DND-41 (cell line): ENCODE results near the gene WDFY4.

Experiments
- ATAC-seq: fragments of 200-7000 bp; cut with Tn5 transposase; 3 replicates; pipeline ENCODE4 v1.9.1; 2021; ENCODE audit warnings: low read depth; ENCODE audit not compliant: insufficient read depth
- DNase-seq: peaks from one replicate; pipeline ENCODE4 v3.0.0-alpha.2; 2020
- H2AFZ ChIP-seq: 2 replicates; pipeline ENCODE4 v1.6.0; 2012; ENCODE audit warnings: low read depth, low read length
- H3K27ac ChIP-seq: 2 replicates; pipeline ENCODE4 v1.5.1; 2012; ENCODE audit warnings: low read length, inconsistent platforms
- H3K27me3 ChIP-seq: fragments of 200-600 bp; sonication (generic); 2 replicates; pipeline ENCODE4 v1.6.0; 2012; ENCODE audit warnings: low read length, mild to moderate bottlenecking, inconsistent platforms; ENCODE audit not compliant: insufficient read depth, poor library complexity
- H3K36me3 ChIP-seq: 2 replicates; pipeline ENCODE4 v1.5.1; 2012; ENCODE audit warnings: low read length, inconsistent platforms; ENCODE audit not compliant: insufficient read depth
- H3K4me1 ChIP-seq: 2 replicates; pipeline ENCODE4 v1.5.1; 2012; ENCODE audit warnings: mild to moderate bottlenecking, low read length; ENCODE audit not compliant: insufficient read depth
- H3K4me2 ChIP-seq: 2 replicates; pipeline ENCODE4 v1.6.0; 2012; ENCODE audit warnings: mild to moderate bottlenecking, moderate library complexity, low read length, inconsistent platforms; ENCODE audit not compliant: insufficient read depth
- H3K4me3 ChIP-seq, 2 experiments: fragments of 200-600 bp in 1 of 2; shearing (Covaris generic) in 1 of 2; 2 replicates each; pipeline ENCODE4 v1.5.1; 2012 to 2016; ENCODE audit warnings: inconsistent platforms in 2 of 2, low read length in 2 of 2, mild to moderate bottlenecking in 2 of 2, low read depth in 1 of 2, moderate library complexity in 1 of 2
- H3K79me2 ChIP-seq: 2 replicates; pipeline ENCODE4 v1.6.0; 2012; ENCODE audit warnings: low read length, inconsistent platforms; ENCODE audit not compliant: insufficient read depth
- H3K9ac ChIP-seq: 2 replicates; pipeline ENCODE4 v1.6.0; 2012; ENCODE audit warnings: low read depth, mild to moderate bottlenecking, inconsistent platforms, low read length, moderate library complexity
- H3K9me3 ChIP-seq: 2 replicates; pipeline ENCODE4 v1.5.1; 2012; ENCODE audit warnings: low read length, moderate library complexity, mild to moderate bottlenecking, inconsistent platforms; ENCODE audit not compliant: insufficient read depth, severe bottlenecking
- H4K20me1 ChIP-seq: 2 replicates; pipeline ENCODE4 v1.6.0; 2012; ENCODE audit warnings: low read length; ENCODE audit not compliant: insufficient read depth
- CTCF ChIP-seq: IDR thresholded peaks from 2 replicates; pipeline ENCODE4 v1.5.1; 2012; ENCODE audit warnings: borderline replicate concordance, low read length, moderate library complexity, mild to moderate bottlenecking; ENCODE audit not compliant: poor library complexity, severe bottlenecking; ENCODE audit errors: extremely low read depth
- EZH2 ChIP-seq: IDR thresholded peaks from 3 replicates; pipeline ENCODE4 v1.6.1; 2012; ENCODE audit warnings: borderline replicate concordance, low read depth, mild to moderate bottlenecking, moderate library complexity, low read length, inconsistent platforms; ENCODE audit not compliant: severe bottlenecking

Gene WDFY4

GRCh38 chr10:48677625-48678024, 7.0 kb upstream of the WDFY4 start:
- Histone ChIP-seq H4K20me1 (no peaks in the 10 kb centered on the region), H3K36me3 (no peaks in the 10 kb centered on the region), H3K4me3 (no peak overlapping the region), H3K27me3 (no peaks in the 10 kb centered on the region), H3K9me3 (no peaks in the 10 kb centered on the region), H3K27ac (no peak overlapping the region), H3K4me2 (no peak overlapping the region), H3K9ac (no peak overlapping the region), H3K79me2 (no peaks in the 10 kb centered on the region), H3K4me1 (no peaks in the 10 kb centered on the region), H2AFZ (no peak overlapping the region)
- ATAC-seq = no peak
- no peak for DNase-seq
- TF ChIP-seq EZH2 (no peak), CTCF (no peak)

GRCh38 chr10:48678041-48678440, 6.6 kb upstream of the WDFY4 start:
- H3K27ac ChIP-seq = no peak overlapping the region
- no peak overlapping the region for H3K4me2 ChIP-seq
- H3K4me1 ChIP-seq = no peaks in the 10 kb centered on the region
- no peaks in the 10 kb centered on the region for H3K79me2 ChIP-seq
- DNase-seq (no peak), ATAC-seq (no peak)
- no peak for TF ChIP-seq EZH2
- TF ChIP-seq CTCF = no peak
- H3K9me3 ChIP-seq = no peaks in the 10 kb centered on the region
- no peaks in the 10 kb centered on the region for H3K27me3 ChIP-seq
- no peaks in the 10 kb centered on the region for H3K36me3 ChIP-seq
- H4K20me1 ChIP-seq = no peaks in the 10 kb centered on the region
- H3K4me3 ChIP-seq = no peak overlapping the region
- no peak overlapping the region for H3K9ac ChIP-seq
- no peak overlapping the region for H2AFZ ChIP-seq

GRCh38 chr10:48681740-48682139, 2.9 kb upstream of the WDFY4 start:
- Histone ChIP-seq H3K9me3 (no peaks in the 10 kb centered on the region), H3K9ac (no peak overlapping the region)
- no peak for DNase-seq

More at GRCh38 chr10:48681740-48682139, 2.9 kb upstream of the WDFY4 start:
- no peak for ATAC-seq
- no peaks in the 10 kb centered on the region for H3K4me1 ChIP-seq
- no peak overlapping the region for H3K4me2 ChIP-seq
- no peak overlapping the region for H3K27ac ChIP-seq
- H3K36me3 ChIP-seq = no peaks in the 10 kb centered on the region
- no peak overlapping the region for H2AFZ ChIP-seq
- H3K79me2 ChIP-seq = no peaks in the 10 kb centered on the region
- no peaks in the 10 kb centered on the region for H4K20me1 ChIP-seq
- no peak overlapping the region for H3K4me3 ChIP-seq
- TF ChIP-seq CTCF (no peak), EZH2 (no peak)
- H3K27me3 ChIP-seq = no peaks in the 10 kb centered on the region
